ENCODE data around the gene EPHA5. TPM values are rescaled to one million over a fixed set of nuclear protein-coding genes. Genes with fewer than 3 reads are reported as not detected.

Gene EPHA5
- total and polyA plus RNA-seq, 4 donors = 0.10 to 0.39 TPM; not detected in 2

GRCh38 chr4:65646136-65646535 lies 24.2 kb downstream of the EPHA5 start:
- 71 to 93% methylated on average over 1 of the region's 1 CpG for WGBS, 2 donors
- Histone ChIP-seq H3K9me3 (ENCODE audit: control insufficient read depth, low read length) (no peaks in the 10 kb centered on the region), H3K36me3 (ENCODE audit: control insufficient read depth in 1 of 2, insufficient read depth in 2 of 2, low read length in 1 of 2) (no peaks in the 10 kb centered on the region), H3K27me3 (ENCODE audit: control insufficient read depth in 1 of 2, insufficient read depth in 2 of 2, low read length in 1 of 2) (no peaks in the 10 kb centered on the region), H3K27ac (ENCODE audit: low read depth in 1 of 2, low read length in 2 of 2) (no peak overlapping the region), H3K4me1 (ENCODE audit: control insufficient read depth in 1 of 2, insufficient read depth in 2 of 2, low read length in 2 of 2) (no peaks in the 10 kb centered on the region), H3K4me3 (ENCODE audit: low read length in 2 of 2) (no peak overlapping the region)
- intact Hi-C loops (cut with DNase I) = no loop called here
- DNase-seq (no peak), ATAC-seq (ENCODE audit: low FRiP score) (no peak)

DNA sequence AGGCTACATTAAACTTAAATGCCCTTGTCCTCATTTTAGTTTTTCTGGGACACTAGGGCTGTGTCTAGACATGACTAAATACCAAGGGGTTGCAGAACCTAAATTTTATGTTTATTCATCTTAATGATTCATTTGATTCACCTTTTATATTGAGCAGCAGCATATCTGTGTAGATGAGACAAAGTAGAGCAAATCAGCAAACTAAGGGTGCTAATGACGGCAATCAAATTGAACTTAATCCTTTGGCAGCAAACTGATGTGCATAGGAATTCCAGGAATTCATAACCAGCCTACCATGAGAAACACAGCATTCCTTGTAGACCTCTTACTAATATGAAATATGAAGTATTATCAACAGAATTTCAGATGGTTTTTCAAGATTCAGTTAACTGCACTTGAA lies 25.1 kb downstream of the EPHA5 start:
- ATAC-seq (ENCODE audit: low FRiP score) (no peak), DNase-seq (no peak)
- intact Hi-C loops (cut with DNase I) = no loop called here
- Histone ChIP-seq H3K36me3 (ENCODE audit: control insufficient read depth in 1 of 2, insufficient read depth in 2 of 2, low read length in 1 of 2) (no peaks in the 10 kb centered on the region), H3K9me3 (ENCODE audit: control insufficient read depth, low read length) (no peaks in the 10 kb centered on the region), H3K27me3 (ENCODE audit: control insufficient read depth in 1 of 2, insufficient read depth in 2 of 2, low read length in 1 of 2) (no peaks in the 10 kb centered on the region), H3K4me3 (ENCODE audit: low read length in 2 of 2) (no peak overlapping the region), H3K4me1 (ENCODE audit: control insufficient read depth in 1 of 2, insufficient read depth in 2 of 2, low read length in 2 of 2) (no peaks in the 10 kb centered on the region), H3K27ac (ENCODE audit: low read depth in 1 of 2, low read length in 2 of 2) (no peak overlapping the region)
- WGBS, 2 donors = 12 to 24% methylated on average over 1 of the region's 1 CpG

GRCh38 chr4:65635051-65635821 lies 35.1 kb downstream of the EPHA5 start:
- intact Hi-C loops (cut with DNase I) = no loop called here
- no peak overlapping the region for H3K27ac ChIP-seq (ENCODE audit: low read depth in 1 of 2, low read length in 2 of 2)
- H3K27me3 ChIP-seq (ENCODE audit: control insufficient read depth in 1 of 2, insufficient read depth in 2 of 2, low read length in 1 of 2) = no peaks in the 10 kb centered on the region
- no peak for DNase-seq
- no peak for ATAC-seq (ENCODE audit: low FRiP score)
- H3K36me3 ChIP-seq (ENCODE audit: control insufficient read depth in 1 of 2, insufficient read depth in 2 of 2, low read length in 1 of 2) = no peaks in the 10 kb centered on the region
- WGBS, 2 donors = 33 to 42% methylated on average over 3 of the region's 3 CpGs
- H3K4me3 ChIP-seq (ENCODE audit: low read length in 2 of 2) = no peak overlapping the region
- no peaks in the 10 kb centered on the region for H3K9me3 ChIP-seq (ENCODE audit: control insufficient read depth, low read length)
- H3K4me1 ChIP-seq (ENCODE audit: control insufficient read depth in 1 of 2, insufficient read depth in 2 of 2, low read length in 2 of 2) = no peaks in the 10 kb centered on the region

- no peak for DNase-seq
- no peak for ATAC-seq (ENCODE audit: low FRiP score)
- intact Hi-C loops (cut with DNase I) = no loop called here
These were observed 45.6 kb downstream of the EPHA5 start for GRCh38 chr4:65624651-65625050.

DNA sequence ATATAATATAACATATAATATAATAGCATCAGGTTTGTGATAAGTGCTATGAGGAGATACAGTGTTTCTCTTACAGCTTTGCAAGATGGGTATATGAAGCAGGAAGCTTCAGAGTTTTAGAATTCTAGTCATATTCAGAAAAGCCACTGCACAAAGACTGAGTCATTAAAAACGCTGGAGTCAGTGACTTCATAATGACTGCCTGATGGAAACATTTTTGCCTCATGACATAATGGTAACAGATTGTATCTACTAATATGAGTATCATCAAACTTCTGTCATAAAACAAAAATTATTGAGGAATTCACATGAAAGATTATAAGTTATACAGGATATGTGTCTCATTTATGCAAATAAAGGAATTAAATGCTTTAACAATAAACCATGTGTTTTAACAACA lies 46.8 kb downstream of the EPHA5 start:
- intact Hi-C loops (cut with DNase I) = no loop called here
- Histone ChIP-seq H3K27ac (ENCODE audit: low read depth in 1 of 2, low read length in 2 of 2) (no peak overlapping the region), H3K36me3 (ENCODE audit: control insufficient read depth in 1 of 2, insufficient read depth in 2 of 2, low read length in 1 of 2) (no peaks in the 10 kb centered on the region), H3K4me1 (ENCODE audit: control insufficient read depth in 1 of 2, insufficient read depth in 2 of 2, low read length in 2 of 2) (no peaks in the 10 kb centered on the region), H3K4me3 (ENCODE audit: low read length in 2 of 2) (no peak overlapping the region), H3K9me3 (ENCODE audit: control insufficient read depth, low read length) (no peaks in the 10 kb centered on the region), H3K27me3 (ENCODE audit: control insufficient read depth in 1 of 2, insufficient read depth in 2 of 2, low read length in 1 of 2) (no peaks in the 10 kb centered on the region)
- ATAC-seq (ENCODE audit: low FRiP score) (no peak), DNase-seq (no peak)
- 14 to 19% methylated on average over 1 of the region's 1 CpG for WGBS, 2 donors

More at GRCh38 chr4:65624651-65625050, 45.6 kb downstream of the EPHA5 start:
- Histone ChIP-seq H3K4me3 (ENCODE audit: low read length in 2 of 2) (no peak overlapping the region), H3K27ac (ENCODE audit: low read depth in 1 of 2, low read length in 2 of 2) (no peak overlapping the region), H3K36me3 (ENCODE audit: control insufficient read depth in 1 of 2, insufficient read depth in 2 of 2, low read length in 1 of 2) (no peaks in the 10 kb centered on the region), H3K4me1 (ENCODE audit: control insufficient read depth in 1 of 2, insufficient read depth in 2 of 2, low read length in 2 of 2) (no peaks in the 10 kb centered on the region), H3K27me3 (ENCODE audit: control insufficient read depth in 1 of 2, insufficient read depth in 2 of 2, low read length in 1 of 2) (no peaks in the 10 kb centered on the region), H3K9me3 (ENCODE audit: control insufficient read depth, low read length) (no peaks in the 10 kb centered on the region)

DNA sequence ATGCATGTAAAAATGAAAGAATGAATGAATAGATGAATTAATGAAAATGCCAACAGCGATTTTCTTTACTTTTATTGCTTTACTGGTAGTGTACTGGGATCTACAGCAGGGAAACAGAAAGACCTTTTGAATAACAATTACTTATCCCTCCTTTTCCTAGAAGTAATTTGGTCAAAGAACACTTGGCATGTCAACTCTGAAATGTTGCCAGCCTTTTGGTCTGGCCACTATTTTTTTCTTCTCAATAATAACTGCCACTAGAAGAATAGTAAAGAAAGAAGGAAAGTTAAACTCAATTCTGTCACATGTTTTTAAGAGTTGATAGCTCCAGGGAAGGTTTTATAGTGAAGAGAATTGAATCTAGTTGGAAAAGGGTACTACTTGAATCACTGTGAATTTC lies 52.9 kb downstream of the EPHA5 start:
- no peak overlapping the region for H3K27ac ChIP-seq (ENCODE audit: low read depth in 1 of 2, low read length in 2 of 2)
- no peak overlapping the region for H3K4me3 ChIP-seq (ENCODE audit: low read length in 2 of 2)
- no peak for DNase-seq
- intact Hi-C loops (cut with DNase I) = no loop called here
- no peaks in the 10 kb centered on the region for H3K9me3 ChIP-seq (ENCODE audit: control insufficient read depth, low read length)
- 53 to 60% methylated on average over 1 of the region's 1 CpG for WGBS, 2 donors
- no peaks in the 10 kb centered on the region for H3K4me1 ChIP-seq (ENCODE audit: control insufficient read depth in 1 of 2, insufficient read depth in 2 of 2, low read length in 2 of 2)
- no peaks in the 10 kb centered on the region for H3K27me3 ChIP-seq (ENCODE audit: control insufficient read depth in 1 of 2, insufficient read depth in 2 of 2, low read length in 1 of 2)
- H3K36me3 ChIP-seq (ENCODE audit: control insufficient read depth in 1 of 2, insufficient read depth in 2 of 2, low read length in 1 of 2) = no peaks in the 10 kb centered on the region
- no peak for ATAC-seq (ENCODE audit: low FRiP score)

GRCh38 chr4:65604515-65604914 lies 65.8 kb downstream of the EPHA5 start:
- Histone ChIP-seq H3K27me3 (ENCODE audit: control insufficient read depth in 1 of 2, insufficient read depth in 2 of 2, low read length in 1 of 2) (no peaks in the 10 kb centered on the region), H3K4me1 (ENCODE audit: control insufficient read depth in 1 of 2, insufficient read depth in 2 of 2, low read length in 2 of 2) (no peaks in the 10 kb centered on the region), H3K27ac (ENCODE audit: low read depth in 1 of 2, low read length in 2 of 2) (no peak overlapping the region), H3K9me3 (ENCODE audit: control insufficient read depth, low read length) (no peaks in the 10 kb centered on the region), H3K36me3 (ENCODE audit: control insufficient read depth in 1 of 2, insufficient read depth in 2 of 2, low read length in 1 of 2) (no peaks in the 10 kb centered on the region), H3K4me3 (ENCODE audit: low read length in 2 of 2) (no peak overlapping the region)
- DNase-seq (no peak), ATAC-seq (ENCODE audit: low FRiP score) (no peak)
- intact Hi-C loops (cut with DNase I) = no loop called here
- WGBS, 2 donors = 47 to 48% methylated on average over 1 of the region's 1 CpG

GRCh38 chr4:65600656-65601055 lies 69.6 kb downstream of the EPHA5 start:
- DNase-seq (no peak), ATAC-seq (ENCODE audit: low FRiP score) (no peak)
- WGBS, 2 donors = 43 to 45% methylated on average over 3 of the region's 3 CpGs
- Histone ChIP-seq H3K36me3 (ENCODE audit: control insufficient read depth in 1 of 2, insufficient read depth in 2 of 2, low read length in 1 of 2) (no peaks in the 10 kb centered on the region), H3K4me1 (ENCODE audit: control insufficient read depth in 1 of 2, insufficient read depth in 2 of 2, low read length in 2 of 2) (no peaks in the 10 kb centered on the region), H3K27ac (ENCODE audit: low read depth in 1 of 2, low read length in 2 of 2) (no peak overlapping the region), H3K9me3 (ENCODE audit: control insufficient read depth, low read length) (no peaks in the 10 kb centered on the region), H3K27me3 (ENCODE audit: control insufficient read depth in 1 of 2, insufficient read depth in 2 of 2, low read length in 1 of 2) (no peaks in the 10 kb centered on the region), H3K4me3 (ENCODE audit: low read length in 2 of 2) (no peak overlapping the region)
- intact Hi-C loops (cut with DNase I) = no loop called here

- Histone ChIP-seq H3K4me1 (ENCODE audit: control insufficient read depth in 1 of 2, insufficient read depth in 2 of 2, low read length in 2 of 2) (no peaks in the 10 kb centered on the region), H3K27ac (ENCODE audit: low read depth in 1 of 2, low read length in 2 of 2) (no peak overlapping the region), H3K9me3 (ENCODE audit: control insufficient read depth, low read length) (no peaks in the 10 kb centered on the region), H3K27me3 (ENCODE audit: control insufficient read depth in 1 of 2, insufficient read depth in 2 of 2, low read length in 1 of 2) (no peaks in the 10 kb centered on the region), H3K4me3 (ENCODE audit: low read length in 2 of 2) (no peak overlapping the region), H3K36me3 (ENCODE audit: control insufficient read depth in 1 of 2, insufficient read depth in 2 of 2, low read length in 1 of 2) (no peaks in the 10 kb centered on the region)
- 75 to 79% methylated on average over 2 of the region's 2 CpGs for WGBS, 2 donors
- DNase-seq (no peak), ATAC-seq (ENCODE audit: low FRiP score) (no peak)
- intact Hi-C loops (cut with DNase I) = no loop called here
These were observed 70.9 kb downstream of the EPHA5 start for GRCh38 chr4:65599340-65599739.

Data from aorta (tissue), 5 donors.